ENCODE measurements around the gene TPCN2.
"Not testable (repeated sequence)": the region's sequence is repeated elsewhere in the genome, so short reads cannot be mapped to it uniquely, and the experiment has no call there.

Gene TPCN2

GRCh38 chr11:69131644-69132300, 83.0 kb downstream of the TPCN2 start:
- H3K4me3 ChIP-seq (ENCODE audit: low read length) = no peak overlapping the region
- TF ChIP-seq CTCF (conservative IDR thresholded peaks at IDR 0.05; ENCODE audit: low read length) = peak; percentile 90
- peak; percentile 72 for DNase-seq (ENCODE audit: low read depth)

- H3K4me3 ChIP-seq (ENCODE audit: low read length) = no peak overlapping the region
- DNase-seq (ENCODE audit: low read depth) = no peak
- TF ChIP-seq CTCF (conservative IDR thresholded peaks at IDR 0.05; ENCODE audit: low read length) = no peak
Observed at GRCh38 chr11:69132301-69132670, 83.6 kb downstream of the TPCN2 start.

GRCh38 chr11:69133251-69133650, 84.5 kb downstream of the TPCN2 start:
- TF ChIP-seq CTCF (conservative IDR thresholded peaks at IDR 0.05; ENCODE audit: low read length) = no peak
- no peak overlapping the region for H3K4me3 ChIP-seq (ENCODE audit: low read length)
- no peak for DNase-seq (ENCODE audit: low read depth)

- not testable (repeated sequence) for DNase-seq (ENCODE audit: low read depth); H3K4me3 ChIP-seq (ENCODE audit: low read length)
Observed at GRCh38 chr11:69134182-69134581, 85.5 kb downstream of the TPCN2 start.

- no peak for DNase-seq (ENCODE audit: low read depth)
- no peak for TF ChIP-seq CTCF (conservative IDR thresholded peaks at IDR 0.05; ENCODE audit: low read length)
- no peak overlapping the region for H3K4me3 ChIP-seq (ENCODE audit: low read length)
Observed at GRCh38 chr11:69134957-69135356, 86.2 kb downstream of the TPCN2 start.

- no peak for DNase-seq (ENCODE audit: low read depth)
- H3K4me3 ChIP-seq (ENCODE audit: low read length) = no peak overlapping the region
- no peak for TF ChIP-seq CTCF (conservative IDR thresholded peaks at IDR 0.05; ENCODE audit: low read length)
Observed at GRCh38 chr11:69135420-69136363, 87.0 kb downstream of the TPCN2 start.

- H3K4me3 ChIP-seq (ENCODE audit: low read length) = no peak overlapping the region
- no peak for TF ChIP-seq CTCF (conservative IDR thresholded peaks at IDR 0.05; ENCODE audit: low read length)
- DNase-seq (ENCODE audit: low read depth) = no peak
Observed at GRCh38 chr11:69136471-69136870, 87.7 kb downstream of the TPCN2 start.
